HepG2 (cell line): ENCODE data around the gene DUSP15. TPM values are rescaled to one million over a fixed set of nuclear protein-coding genes. Genes with fewer than 3 reads are reported as not detected.

Experiments
- ATAC-seq: fragments of 200-7000 bp; cut with Tn5 transposase; 3 replicates; pipeline ENCODE4 v1.9.1; 2020; ENCODE audit warnings: mild to moderate bottlenecking, moderate library complexity
- BruUV-seq: library from RNA; stranded (reverse); fragments of 400-500 nt; replicated peaks from 2 replicates; lab custom pipeline; 2021; lab: Mats Ljungman, UMichigan
- CTCF ChIA-PET: fragments of 300-600 bp; formaldehyde crosslinking; extraction: SDS; loops from one replicate; lab custom pipeline; 2021; ENCODE audit warnings: low total read pairs, inconsistent platforms, low intra/inter-chr PET ratio; lab: Yijun Ruan, JAX
- POLR2A ChIA-PET: fragments of 350-600 bp; sonication (Branson Sonifier 250); formaldehyde crosslinking; loops from one replicate; lab custom pipeline; 2020; ENCODE audit warnings: antibody characterized with exemption, inconsistent platforms; lab: Yijun Ruan, JAX
- DNase-seq: peaks from one replicate; pipeline ENCODE4 v3.0.0-alpha.2; 2015; ENCODE audit warnings: low spot score
- FAIRE-seq: peaks from 3 replicates; lab custom pipeline; 2011; peaks lifted over from hg19 to GRCh38; lab: Jason Lieb, UNC
- H2AFZ ChIP-seq: one replicate; pipeline ENCODE4 v1.6.1; 2011; ENCODE audit warnings: low read length, inconsistent platforms
- H3K27ac ChIP-seq: fragments of 300-600 bp; 3 replicates; pipeline ENCODE4 v1.8.0; 2011; ENCODE audit warnings: mixed run types, mild to moderate bottlenecking, mixed read lengths, low read length, inconsistent platforms; ENCODE audit not compliant: insufficient read depth; ENCODE audit errors: extremely low read length
- H3K27me3 ChIP-seq, 2 experiments: fragments of 200-600 bp in 1 of 2; 2 replicates in 1 of 2; 3 replicates in 1 of 2; pipeline versions ENCODE4 v1.6.0 to v1.8.0; 2011; ENCODE audit warnings: low read length in 2 of 2, mild to moderate bottlenecking in 2 of 2, moderate library complexity in 2 of 2, inconsistent platforms in 1 of 2; ENCODE audit not compliant: insufficient read depth in 2 of 2, control insufficient read depth in 1 of 2
- H3K36me3 ChIP-seq, 2 experiments: fragments of 200-600 bp in 1 of 2; replicated peaks in 1 of 2; 2 replicates in 1 of 2; 3 replicates in 1 of 2; pipeline versions ENCODE4 v1.5.1 to v1.8.0; 2011; ENCODE audit warnings: low read length in 2 of 2, inconsistent platforms in 1 of 2; ENCODE audit not compliant: insufficient read depth in 2 of 2, control insufficient read depth in 1 of 2
- H3K4me1 ChIP-seq: 2 replicates; pipeline ENCODE4 v1.5.1; 2012; ENCODE audit warnings: low read length, inconsistent platforms; ENCODE audit not compliant: insufficient read depth
- H3K4me2 ChIP-seq: 2 replicates; pipeline ENCODE4 v1.6.0; 2011; ENCODE audit warnings: low read depth, low read length, inconsistent platforms
- H3K4me3 ChIP-seq, 3 experiments: fragments of 200-600 bp in 1 of 3; sonication (generic), shearing (Covaris generic) in 1 of 3; replicated peaks in 1 of 3; 2 replicates each; pipeline ENCODE4 v1.5.1; 2011 to 2016; ENCODE audit warnings: low read length in 3 of 3, inconsistent platforms in 2 of 3, low read depth in 2 of 3, mild to moderate bottlenecking in 2 of 3, control low read depth in 1 of 3, mixed read lengths in 1 of 3; ENCODE audit not compliant: insufficient read depth in 1 of 3
- H3K79me2 ChIP-seq: one replicate; pipeline ENCODE4 v1.6.1; 2011; ENCODE audit warnings: low read length, inconsistent platforms; ENCODE audit not compliant: insufficient read depth
- H3K9ac ChIP-seq: 2 replicates; pipeline ENCODE4 v1.6.0; 2011; ENCODE audit warnings: mild to moderate bottlenecking, low read depth, low read length, inconsistent platforms; ENCODE audit not compliant: insufficient read depth
- H3K9me3 ChIP-seq: 2 replicates; pipeline ENCODE4 v1.5.1; 2012; ENCODE audit warnings: mild to moderate bottlenecking, low read length
- H4K20me1 ChIP-seq: 2 replicates; pipeline ENCODE4 v1.6.0; 2011; ENCODE audit warnings: inconsistent platforms, mild to moderate bottlenecking, low read length, moderate library complexity; ENCODE audit not compliant: insufficient read depth
- IKZF5 ChIP-seq: IDR thresholded peaks from 2 replicates; pipeline ENCODE4 v1.6.1; 2018; ENCODE audit warnings: missing genetic modification reagents, mild to moderate bottlenecking, missing compliant biosample characterization
- KMT2A ChIP-seq: sonication (generic); formaldehyde crosslinking; IDR thresholded peaks from 2 replicates; pipeline ENCODE4 v1.4.0; 2020; ENCODE audit warnings: missing genetic modification reagents
- MTERF4 ChIP-seq: sonication (generic); formaldehyde crosslinking; IDR thresholded peaks from 2 replicates; pipeline ENCODE4 v1.8.0; 2023; ENCODE audit warnings: mild to moderate bottlenecking, missing genetic modification reagents
- PRDM4 ChIP-seq: sonication (generic); formaldehyde crosslinking; IDR thresholded peaks from 2 replicates; pipeline ENCODE4 v1.9.0; 2021; ENCODE audit warnings: missing genetic modification reagents, borderline replicate concordance
- RAD21 ChIP-seq: fragments of 450-650 bp; formaldehyde crosslinking; IDR thresholded peaks from 2 replicates; pipeline ENCODE4 v1.5.0; 2020; ENCODE audit warnings: mild to moderate bottlenecking
- RFX1 ChIP-seq: fragments of 450-650 bp; IDR thresholded peaks from 2 replicates; pipeline ENCODE4 v1.6.1; 2017
- SP2 ChIP-seq: sonication (generic); formaldehyde crosslinking; IDR thresholded peaks from 2 replicates; pipeline ENCODE4 v1.5.1; 2020; ENCODE audit warnings: mild to moderate bottlenecking, missing genetic modification reagents
- TBL1XR1 ChIP-seq: fragments of 150-350 bp; IDR thresholded peaks from 2 replicates; pipeline ENCODE4 v1.6.1; 2014; ENCODE audit warnings: borderline replicate concordance, low read length; ENCODE audit not compliant: partially characterized antibody
- ZNF331 ChIP-seq: sonication (generic); formaldehyde crosslinking; IDR thresholded peaks from 2 replicates; pipeline ENCODE4 v1.4.0; 2020; ENCODE audit warnings: missing genetic modification reagents
- ZNF382 ChIP-seq: sonication (generic); formaldehyde crosslinking; IDR thresholded peaks from 2 replicates; pipeline ENCODE4 v1.5.0; 2020; ENCODE audit warnings: missing genetic modification reagents, mild to moderate bottlenecking, borderline replicate concordance
- ZNF546 ChIP-seq: sonication (generic); formaldehyde crosslinking; conservative IDR thresholded peaks from 2 replicates; pipeline ENCODE4 v1.8.1; 2023; ENCODE audit warnings: mild to moderate bottlenecking, missing genetic modification reagents
- ZNF609 ChIP-seq: sonication (generic); formaldehyde crosslinking; IDR thresholded peaks from 2 replicates; pipeline ENCODE4 v1.4.0; 2020; ENCODE audit warnings: mild to moderate bottlenecking, missing genetic modification reagents, borderline replicate concordance
- ZNF761 ChIP-seq: sonication (generic); formaldehyde crosslinking; conservative IDR thresholded peaks from 2 replicates; pipeline ENCODE4 v1.4.0; 2020; ENCODE audit warnings: mild to moderate bottlenecking, missing genetic modification reagents
- ZNF782 ChIP-seq: sonication (generic); formaldehyde crosslinking; IDR thresholded peaks from 2 replicates; pipeline ENCODE4 v1.4.0; 2020; ENCODE audit warnings: missing genetic modification reagents, mild to moderate bottlenecking, borderline replicate concordance
- WGBS: methylation state at CpG from one replicate; pipeline ENCODE4 v1.1.6; 2017; ENCODE audit warnings: low lambda C conversion rate; 5-methylcytosine and 5-hydroxymethylcytosine counted together
- in situ Hi-C: cut with HindIII; loops from 2 replicates; pipeline ENCODE4 v1.10.0; 2017; ENCODE audit warnings: low pct_unique_long_range_greater_than_20kb; ENCODE audit not compliant: extremely low pct_ligation_motif_present
- intact Hi-C: fragments of 100-400 bp; cut with micrococcal nuclease; formaldehyde crosslinking; loops from one replicate; pipeline ENCODE4 v1.10.0; 2022; ENCODE audit not compliant: unreplicated experiment
- polyA plus RNA-seq, 8 experiments: library from polyadenylated mRNA; depleted of rRNA in 3 of 8; stranded (reverse) in 7 of 8; unstranded in 1 of 8; fragments of >200 nt; fragmentation: Illumina TruSeq in 4 of 8; extraction: Trizol in 4 of 8; gene quantifications; 2 replicates each; pipeline versions ENCODE4 v1.2.1 to v1.2.3, GENCODE V29; 2011 to 2016; ENCODE audit warnings: low read depth in 4 of 8, missing spikeins in 1 of 8, mixed read lengths in 1 of 8; ENCODE audit not compliant: insufficient read depth in 1 of 8
- total RNA-seq, 5 experiments: library from RNA; depleted of rRNA; stranded (reverse); fragments of >200 nt; fragmentation: Illumina TruSeq; extraction: Trizol; gene quantifications; 2 replicates each; pipeline ENCODE4 v1.2.3, GENCODE V29; 2016; ENCODE audit warnings: low read depth in 1 of 5

DUSP15 gene
- total and polyA plus RNA-seq, 2 of the 13 experiments (the other 11 are each of a cell fraction or from before 2014, with no cell fraction given): 0.17 to 0.93 TPM

- Histone ChIP-seq H3K9ac (no peak overlapping the region), H3K4me1 (peaks cover 31% of the 10 kb centered on the region), H3K27ac (no peak overlapping the region), H4K20me1 (no peaks in the 10 kb centered on the region), H3K79me2 (no peaks in the 10 kb centered on the region), H3K4me2 (no peak overlapping the region), H3K4me3 (no peak overlapping the region), H3K36me3 (no peaks in the 10 kb centered on the region), H3K9me3 (no peaks in the 10 kb centered on the region), H3K27me3 (peaks cover 11 to 36% of the 10 kb centered on the region in 2 experiments; a peak in 4 of 5 replicates)
- intact Hi-C loops (no loop called here), in situ Hi-C loops (no loop called here)
- ATAC-seq (no peak), DNase-seq (no peak), FAIRE-seq (no peak)
- 19% methylated on average over 9 of the region's 9 CpGs for WGBS
- POLR2A ChIA-PET: no interaction called here
- BruUV-seq: no TSS peak
- no peak for TF ChIP-seq ZNF331
- no peak for TF ChIP-seq RFX1
- TF ChIP-seq ZNF782 (CRISPR knock-in tag): no peak
- no peak for TF ChIP-seq IKZF5 (CRISPR knock-in tag)
- no peak for TF ChIP-seq ZNF609
- TF ChIP-seq ZNF761 (CRISPR knock-in tag): no peak
- TF ChIP-seq RAD21 (CRISPR knock-in tag): no peak
- no peak for TF ChIP-seq TBL1XR1
- TF ChIP-seq ZNF546 (CRISPR knock-in tag): no peak
- TF ChIP-seq PRDM4 (CRISPR knock-in tag): no peak
- no peak for TF ChIP-seq KMT2A (CRISPR knock-in tag)
- no peak for TF ChIP-seq ZNF382 (CRISPR knock-in tag)
- TF ChIP-seq SP2 (CRISPR knock-in tag): no peak
- TF ChIP-seq MTERF4 (CRISPR knock-in tag): no peak
- TF ChIP-seq, all 625 proteins: peak for 0
- no peak overlapping the region for H2AFZ ChIP-seq
- CTCF ChIA-PET: no interaction called here
Observed at GRCh38 chr20:31838646-31839292, 31.6 kb downstream of the DUSP15 start.
